H1 (cell line): ENCODE results near the gene MCAT.

ENCODE experiments used
- ATF3 ChIP-seq: IDR thresholded peaks from 2 replicates; pipeline ENCODE4 v1.6.1; 2011; ENCODE audit warnings: low read depth, mild to moderate bottlenecking, low read length; ENCODE audit not compliant: insufficient read depth
- BCL11A ChIP-seq, 2 experiments: IDR thresholded peaks; one replicate each; pipeline ENCODE4 v1.6.1; 2011; ENCODE audit warnings: low read depth in 2 of 2, low read length in 2 of 2, mild to moderate bottlenecking in 2 of 2
- CHD2 ChIP-seq: IDR thresholded peaks from 2 replicates; pipeline ENCODE4 v1.6.1; 2012; ENCODE audit warnings: low read length, improper control_type of control experiment
- CTCF ChIP-seq, 3 experiments: IDR thresholded peaks; 1 replicate in 2 of 3; 2 replicates in 1 of 3; pipeline versions ENCODE4 v1.5.1 to v1.6.1; 2011; ENCODE audit warnings: low read length in 3 of 3, mild to moderate bottlenecking in 3 of 3, inconsistent platforms in 2 of 3, low read depth in 1 of 3, moderate library complexity in 1 of 3; ENCODE audit not compliant: insufficient read depth in 1 of 3; ENCODE audit errors: control extremely low read depth in 1 of 3
- EZH2 ChIP-seq: fragments of 200-600 bp; sonication (generic); IDR thresholded peaks from 2 replicates; pipeline ENCODE4 v1.7.1; 2012; ENCODE audit warnings: low read depth, mild to moderate bottlenecking, moderate library complexity, low read length, inconsistent platforms; ENCODE audit not compliant: severe bottlenecking
- MAX ChIP-seq: IDR thresholded peaks from 2 replicates; pipeline ENCODE4 v1.6.1; 2012; ENCODE audit warnings: inconsistent platforms
- NANOG ChIP-seq: IDR thresholded peaks from 2 replicates; pipeline ENCODE4 v1.6.1; 2011; ENCODE audit warnings: low read length, low read depth, mild to moderate bottlenecking, inconsistent platforms; ENCODE audit not compliant: insufficient read depth, poor library complexity, severe bottlenecking
- POLR2AphosphoS5 ChIP-seq: IDR thresholded peaks from 2 replicates; pipeline ENCODE4 v1.6.1; 2011; ENCODE audit warnings: low read depth, low read length
- RBBP5 ChIP-seq: IDR thresholded peaks from 2 replicates; pipeline ENCODE4 v1.7.1; 2012; ENCODE audit warnings: low read depth, mild to moderate bottlenecking, inconsistent platforms, low read length, moderate library complexity, borderline replicate concordance
- RXRA ChIP-seq: IDR thresholded peaks from 2 replicates; pipeline ENCODE4 v1.6.1; 2011; ENCODE audit warnings: low read depth, mild to moderate bottlenecking, low read length, moderate library complexity; ENCODE audit not compliant: insufficient read depth
- YY1 ChIP-seq: IDR thresholded peaks from 2 replicates; pipeline ENCODE4 v1.6.1; 2011; ENCODE audit warnings: low read depth, mild to moderate bottlenecking, low read length

DNA sequence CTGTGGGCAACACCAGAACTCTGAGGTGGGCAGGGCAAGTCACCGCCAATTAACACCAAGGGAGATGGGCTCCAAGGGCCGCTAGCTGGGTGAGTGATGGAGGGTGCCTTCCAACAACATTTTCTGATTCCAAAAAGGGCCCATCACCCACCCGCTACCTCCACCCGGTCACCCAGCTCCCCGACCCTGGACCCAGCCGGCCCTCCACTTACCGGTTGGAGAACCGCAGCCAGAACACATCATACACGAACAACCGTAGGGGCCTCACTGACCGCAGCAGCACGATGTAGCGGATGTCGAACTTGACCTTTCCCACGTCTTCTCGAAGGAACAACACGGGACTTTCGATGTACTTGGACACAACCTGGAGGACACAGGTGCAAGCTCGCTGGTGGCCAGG, 29.0 kb upstream of the MCAT start:
- no peak for TF ChIP-seq CTCF (IDR thresholded peaks at IDR 0.05; ENCODE audit: control extremely low read depth in 1 of 3, insufficient read depth in 1 of 3, low read depth in 1 of 3, low read length in 3 of 3)
- no peak for TF ChIP-seq YY1
- no peak for TF ChIP-seq CHD2
- no peak for TF ChIP-seq BCL11A (IDR thresholded peaks at IDR 0.05; ENCODE audit: low read depth in 2 of 2, low read length in 2 of 2)
- TF ChIP-seq RXRA: no peak
- no peak for TF ChIP-seq EZH2
- no peak for TF ChIP-seq ATF3
- TF ChIP-seq POLR2AphosphoS5: no peak
- TF ChIP-seq NANOG: no peak
- no peak for TF ChIP-seq MAX
- TF ChIP-seq RBBP5: no peak
